Ammon's horn (tissue), 1 donor: ENCODE data around the gene RPS2.
"Not testable (repeated sequence)": the region's sequence is repeated elsewhere in the genome, so short reads cannot be mapped to it uniquely, and the experiment has no call there.

ENCODE experiments used
- DNase-seq: peaks from one replicate; pipeline ENCODE4 v3.0.0-alpha.2; 2016; ENCODE audit warnings: low spot score

The RPS2 gene

DNA sequence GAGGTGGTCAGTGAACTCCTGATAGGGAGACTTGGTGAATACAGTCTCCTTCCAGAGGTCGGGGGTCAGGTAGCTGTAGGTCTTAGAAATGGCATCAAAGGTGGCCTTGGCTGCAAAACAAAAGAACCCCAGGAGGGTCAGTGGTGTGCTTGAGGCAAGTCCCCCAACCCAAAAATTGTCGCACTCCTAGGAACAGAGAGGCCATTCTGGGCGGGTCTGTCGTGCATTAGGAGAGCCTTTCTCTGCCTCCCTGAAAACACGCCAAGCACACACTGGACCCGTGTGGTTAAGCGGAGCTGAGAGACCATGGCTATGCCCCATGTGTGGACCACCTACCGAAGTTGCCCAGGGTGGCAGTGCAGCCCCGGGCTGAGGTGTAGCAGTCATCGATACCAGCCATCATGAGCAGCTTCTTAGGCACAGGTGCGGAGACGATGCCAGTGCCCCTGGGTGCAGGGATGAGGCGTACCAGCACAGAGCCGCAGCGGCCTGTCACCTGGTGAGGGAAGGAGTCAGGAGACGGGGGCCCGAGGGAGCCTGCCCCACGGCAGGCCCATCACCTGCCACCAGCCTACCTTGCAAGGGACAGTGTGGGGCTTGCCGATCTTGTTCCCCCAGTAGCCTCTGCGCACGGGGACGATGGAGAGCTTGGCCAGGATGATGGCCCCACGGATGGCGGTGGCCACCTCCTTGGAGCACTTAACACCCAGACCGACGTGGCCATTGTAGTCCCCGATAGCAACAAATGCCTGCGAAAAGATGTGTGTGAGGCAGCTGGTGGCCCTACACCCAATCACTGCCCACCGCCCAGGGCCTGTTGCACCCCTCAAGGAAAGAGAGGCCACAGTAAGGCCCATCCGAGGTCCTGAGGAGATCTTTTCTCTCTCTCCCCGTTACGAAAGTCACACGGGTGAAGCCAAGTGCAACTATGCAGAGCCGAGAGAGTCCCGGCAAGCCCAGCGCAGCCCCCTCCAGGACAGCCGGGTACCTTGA lies 2.2 kb downstream of the RPS2 start:
- not testable (repeated sequence) for DNase-seq

DNA sequence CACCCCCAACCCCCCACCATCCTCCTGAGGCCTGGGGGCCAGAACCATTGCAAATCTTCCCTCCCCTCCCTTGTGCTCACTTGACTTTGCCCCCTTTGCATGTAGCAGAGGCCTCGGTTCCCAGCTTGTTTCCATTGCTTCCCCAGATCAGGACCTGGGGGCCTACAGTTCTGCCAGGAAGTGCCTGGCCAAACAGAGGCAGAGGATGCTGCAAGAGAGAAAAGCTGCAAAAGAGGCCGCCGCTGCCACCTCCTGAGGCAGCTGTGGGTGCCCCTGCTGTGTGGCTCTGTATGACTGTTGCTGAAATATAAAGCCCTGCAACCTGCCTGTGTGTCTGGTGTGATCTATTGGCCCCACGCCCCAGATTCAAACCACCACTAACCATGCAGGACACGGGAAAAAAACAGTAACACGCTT lies 3.0 kb downstream of the RPS2 start:
- no peak for DNase-seq

DNA sequence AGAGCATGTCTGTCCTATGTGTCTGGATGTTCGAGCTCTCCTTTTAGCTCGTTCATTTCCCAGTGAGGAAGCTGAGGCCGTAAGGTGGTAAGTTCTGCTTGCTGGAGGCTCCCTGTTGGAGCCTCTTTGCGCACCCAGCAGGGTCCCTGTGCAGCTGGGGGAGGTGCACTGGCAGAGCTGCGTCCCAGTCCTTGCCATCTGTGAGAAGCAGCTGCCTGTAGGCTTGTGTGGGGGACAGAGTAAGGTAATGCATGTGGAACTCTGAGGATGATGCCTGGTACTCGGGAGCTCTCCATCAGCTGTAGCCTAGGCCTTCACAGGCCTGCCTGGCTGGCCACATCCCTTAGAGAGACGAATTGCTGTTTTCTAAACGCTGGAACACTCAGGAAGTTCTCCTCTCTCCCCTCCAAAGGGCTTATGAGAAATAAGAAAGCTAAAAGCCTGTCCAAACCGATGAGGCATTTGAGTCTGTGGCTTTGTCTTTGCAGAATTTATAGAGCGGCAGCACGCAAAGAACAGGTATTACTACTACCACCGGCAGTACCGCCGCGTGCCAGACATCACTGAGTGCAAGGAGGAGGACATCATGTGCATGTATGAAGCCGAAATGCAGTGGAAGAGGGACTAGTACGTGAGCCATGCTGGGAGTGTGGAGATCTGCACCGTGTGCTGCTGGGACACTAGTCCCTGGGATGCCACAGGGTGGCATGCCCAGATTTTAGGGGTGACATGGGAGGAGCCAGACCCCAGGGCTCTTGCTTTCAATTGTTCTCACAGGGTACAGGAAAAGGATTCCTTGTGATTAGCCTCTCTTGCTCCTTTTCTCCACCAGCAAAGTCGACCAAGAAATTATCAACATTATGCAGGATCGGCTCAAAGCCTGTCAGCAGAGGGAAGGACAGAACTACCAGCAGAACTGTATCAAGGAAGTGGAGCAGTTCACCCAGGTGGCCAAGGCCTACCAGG lies 3.7 kb downstream of the RPS2 start:
- DNase-seq: no peak

DNA sequence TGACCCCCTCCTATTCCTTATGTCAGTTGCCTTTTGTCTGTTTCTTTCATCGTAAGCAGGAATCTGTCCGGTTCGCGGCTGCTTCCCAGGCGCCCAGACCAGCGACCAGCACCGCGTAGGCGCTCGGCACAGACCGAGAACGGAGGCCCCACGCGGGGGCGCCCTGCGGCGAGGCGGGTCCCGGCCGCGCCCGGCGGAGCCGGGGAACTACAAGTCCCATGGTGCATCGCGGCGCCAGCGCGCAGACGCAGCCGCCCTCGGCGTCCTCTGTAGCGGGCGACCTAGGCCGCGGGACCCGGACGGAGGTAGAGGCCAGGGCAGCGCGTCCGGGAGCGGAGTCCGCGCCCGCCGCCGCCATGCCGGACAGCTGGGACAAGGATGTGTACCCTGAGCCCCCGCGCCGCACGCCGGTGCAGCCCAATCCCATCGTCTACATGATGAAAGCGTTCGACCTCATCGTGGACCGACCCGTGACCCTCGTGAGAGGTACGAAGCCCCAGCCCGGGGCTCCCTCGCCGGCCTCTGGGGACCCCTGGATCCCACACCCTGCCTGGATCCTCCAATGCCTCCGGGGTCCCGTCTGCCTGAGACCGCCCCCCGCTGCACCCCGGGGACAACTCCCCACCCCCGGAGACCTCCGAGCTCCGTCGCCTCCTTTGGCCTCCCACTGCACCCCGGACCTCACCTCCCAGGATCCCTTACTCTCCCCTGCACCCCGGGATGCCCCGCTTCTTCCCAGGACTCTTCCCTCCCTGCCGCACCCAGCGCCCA lies 5.2 kb downstream of the RPS2 start, which contains the start of gene NDUFB10:
NDUFB10 (plus strand) TSS at position 270 of the 771 bp plus-strand sequence; CDS start at position 357, 87 bp downstream.
- DNase-seq: peak; percentile 88

DNA sequence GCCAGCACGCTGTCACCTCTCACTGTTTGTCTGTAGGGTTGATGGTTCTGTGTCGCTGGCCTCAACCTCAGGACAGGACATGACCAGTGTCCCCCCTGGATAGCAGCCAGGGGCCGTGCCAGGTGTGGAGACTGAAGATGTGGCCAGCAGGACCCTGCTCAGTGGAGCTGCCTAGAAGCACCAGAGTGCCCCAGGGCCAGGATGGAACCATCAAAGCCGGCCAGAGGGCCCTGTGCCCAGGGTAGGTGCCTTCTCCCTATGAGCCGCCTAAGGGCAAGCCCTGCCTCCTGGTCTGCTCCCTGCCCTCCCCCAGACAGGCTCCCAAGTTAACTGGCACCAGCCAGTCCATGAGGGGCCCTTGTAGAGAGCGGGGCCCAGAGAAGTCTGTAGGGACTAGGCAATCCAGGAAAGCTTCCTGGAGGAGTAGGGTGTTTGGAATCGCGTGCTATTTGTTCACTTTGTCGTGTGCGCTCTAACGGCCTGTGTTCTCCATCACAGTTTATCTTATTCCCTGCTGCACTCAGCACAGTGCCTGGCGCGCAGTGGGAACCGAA lies 5.8 kb downstream of the RPS2 start:
- DNase-seq: no peak

DNA sequence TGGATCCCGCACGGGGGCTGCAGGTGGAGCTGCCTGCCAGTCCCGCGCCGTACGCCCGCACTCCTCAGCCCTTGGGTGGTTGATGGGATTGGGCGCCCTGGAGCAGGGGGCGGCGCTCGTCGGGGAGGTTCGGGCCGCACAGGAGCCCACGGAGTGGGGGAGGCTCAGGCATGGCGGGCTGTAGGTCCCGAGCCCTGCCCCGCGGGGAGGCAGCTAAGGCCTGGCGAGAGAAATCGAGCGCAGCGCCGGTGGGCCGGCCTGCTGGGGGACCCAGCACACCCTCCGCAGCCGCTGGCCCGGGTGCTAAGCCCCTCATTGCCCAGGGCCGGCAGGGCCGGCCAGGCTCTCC lies 6.5 kb downstream of the RPS2 start:
- not testable (repeated sequence) for DNase-seq

DNA sequence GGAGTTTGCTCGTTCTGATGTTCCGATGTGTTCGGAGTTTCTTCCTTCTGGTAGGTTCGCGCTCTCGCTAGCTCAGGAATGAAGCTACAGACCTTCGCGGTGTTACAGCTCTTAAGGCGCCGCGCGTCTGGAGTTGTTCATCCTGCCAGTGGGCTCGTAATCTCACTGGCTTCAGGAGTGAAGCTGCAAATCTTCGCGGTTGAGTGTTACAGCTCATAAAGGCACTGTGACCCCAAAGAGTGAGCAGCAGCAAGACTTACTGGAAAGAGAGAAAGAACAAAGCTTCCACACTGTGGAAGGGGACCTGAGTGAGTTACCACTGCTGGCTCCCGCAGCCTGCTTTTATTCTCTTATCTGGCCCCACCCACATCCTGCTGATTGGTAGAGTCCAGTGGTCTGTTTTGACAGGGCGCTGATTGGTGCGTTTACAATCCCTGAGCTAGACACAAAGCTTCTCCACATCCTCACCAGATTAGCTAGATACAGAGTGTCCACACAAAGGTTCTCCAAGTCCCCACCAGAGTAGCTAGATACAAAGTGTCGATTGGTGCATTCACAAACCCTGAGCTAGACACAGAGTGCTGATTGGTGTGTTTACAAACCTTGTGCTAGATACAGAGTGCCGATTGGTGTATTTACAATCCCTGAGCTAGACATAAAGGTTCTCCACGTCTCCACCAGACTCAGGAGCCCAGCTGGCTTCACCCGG lies 7.0 kb downstream of the RPS2 start:
- DNase-seq: not testable (repeated sequence)

DNA sequence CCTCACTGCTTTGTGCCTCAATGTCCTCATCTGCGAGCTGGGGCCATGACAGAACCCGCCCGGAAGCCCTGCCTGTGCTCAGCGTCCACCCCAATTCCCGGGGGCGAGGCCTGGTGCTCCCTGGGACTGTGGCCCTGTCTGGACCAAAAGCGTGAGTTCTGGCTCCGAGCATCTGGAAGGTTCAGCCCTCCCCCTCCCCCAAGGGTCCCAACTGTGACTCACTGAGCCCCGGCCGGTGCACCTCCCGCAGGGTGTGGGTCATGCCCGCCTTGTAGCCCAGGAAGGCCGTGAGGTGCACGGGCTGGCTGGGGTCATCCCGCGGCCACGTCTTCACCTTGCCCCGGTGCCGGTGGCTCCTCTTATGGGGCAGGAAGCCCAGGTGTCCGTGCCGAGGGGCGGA lies 10.9 kb downstream of the RPS2 start:
- DNase-seq: no peak

DNA sequence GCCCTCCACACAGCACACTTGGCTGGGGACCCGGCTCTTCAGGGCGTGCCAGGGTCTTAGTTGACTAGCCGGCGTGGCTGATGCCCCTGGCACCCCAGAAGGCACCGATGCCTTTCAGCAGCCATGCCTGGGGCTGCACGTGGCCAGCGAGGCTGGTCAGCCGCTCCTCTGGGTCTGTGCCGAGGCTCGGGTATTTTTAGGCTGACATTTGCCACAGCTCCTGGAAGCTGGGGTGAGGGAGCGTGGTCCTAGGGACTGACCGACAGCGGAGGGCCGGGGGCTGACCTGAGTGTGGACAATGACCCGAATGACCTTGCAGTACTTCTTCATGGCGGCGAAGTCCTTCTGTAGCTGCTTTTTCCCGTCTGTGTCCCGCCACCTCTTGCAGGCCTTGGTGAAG lies 14.1 kb downstream of the RPS2 start:
- no peak for DNase-seq

DNA sequence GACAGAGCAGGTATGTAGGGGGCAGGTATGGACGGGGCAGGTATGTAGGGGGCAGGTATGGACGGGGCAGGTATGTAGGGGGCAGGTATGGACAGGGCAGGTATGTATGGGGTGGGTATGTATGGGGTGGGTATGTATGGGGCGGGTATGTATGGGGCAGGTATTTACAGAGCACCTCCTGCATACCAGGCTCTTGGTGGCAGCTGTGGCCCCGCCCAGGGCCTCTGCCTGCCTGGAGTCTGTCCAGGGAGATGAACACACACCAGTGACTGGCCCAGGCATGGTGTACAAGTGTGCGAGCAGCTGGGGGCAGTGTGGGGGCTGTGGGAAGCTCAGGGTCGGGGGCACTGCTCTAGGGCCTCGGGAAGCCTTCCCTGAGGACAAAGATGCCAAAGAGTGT lies 14.6 kb downstream of the RPS2 start:
- DNase-seq: no peak

DNA sequence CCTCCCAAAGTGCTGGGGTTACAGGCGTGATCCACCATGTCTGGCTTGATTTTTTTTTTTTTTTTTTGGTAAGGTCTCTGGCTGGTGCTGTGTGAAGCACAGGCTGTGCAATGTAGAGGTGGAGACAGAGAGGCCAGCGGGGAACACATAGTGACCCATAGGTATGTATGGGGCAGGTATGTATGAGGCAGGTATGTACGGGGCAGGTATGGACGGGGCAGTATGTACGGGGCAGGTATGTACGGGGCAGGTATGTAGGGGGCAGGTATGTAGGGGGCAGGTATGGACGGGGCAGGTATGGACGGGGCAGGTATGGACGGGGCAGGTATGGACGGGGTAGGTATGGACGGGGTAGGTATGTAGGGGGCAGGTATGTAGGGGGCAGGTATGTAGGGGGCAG lies 15.1 kb downstream of the RPS2 start:
- DNase-seq: no peak

DNA sequence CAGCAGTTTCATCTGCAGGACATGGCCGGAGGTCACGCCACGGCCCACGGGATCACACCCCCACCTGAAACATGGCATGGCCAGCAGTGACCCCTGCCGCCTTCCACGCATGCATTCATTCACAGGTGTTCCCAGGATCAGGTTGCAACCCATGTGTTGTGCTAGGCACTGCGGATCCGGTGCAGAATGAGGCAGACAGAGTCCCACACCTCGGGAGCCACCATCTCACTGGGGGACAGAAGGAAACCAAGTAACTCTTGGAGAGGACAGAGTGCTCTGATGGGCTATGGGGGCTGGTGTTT lies 17.3 kb downstream of the RPS2 start:
- no peak for DNase-seq

DNA sequence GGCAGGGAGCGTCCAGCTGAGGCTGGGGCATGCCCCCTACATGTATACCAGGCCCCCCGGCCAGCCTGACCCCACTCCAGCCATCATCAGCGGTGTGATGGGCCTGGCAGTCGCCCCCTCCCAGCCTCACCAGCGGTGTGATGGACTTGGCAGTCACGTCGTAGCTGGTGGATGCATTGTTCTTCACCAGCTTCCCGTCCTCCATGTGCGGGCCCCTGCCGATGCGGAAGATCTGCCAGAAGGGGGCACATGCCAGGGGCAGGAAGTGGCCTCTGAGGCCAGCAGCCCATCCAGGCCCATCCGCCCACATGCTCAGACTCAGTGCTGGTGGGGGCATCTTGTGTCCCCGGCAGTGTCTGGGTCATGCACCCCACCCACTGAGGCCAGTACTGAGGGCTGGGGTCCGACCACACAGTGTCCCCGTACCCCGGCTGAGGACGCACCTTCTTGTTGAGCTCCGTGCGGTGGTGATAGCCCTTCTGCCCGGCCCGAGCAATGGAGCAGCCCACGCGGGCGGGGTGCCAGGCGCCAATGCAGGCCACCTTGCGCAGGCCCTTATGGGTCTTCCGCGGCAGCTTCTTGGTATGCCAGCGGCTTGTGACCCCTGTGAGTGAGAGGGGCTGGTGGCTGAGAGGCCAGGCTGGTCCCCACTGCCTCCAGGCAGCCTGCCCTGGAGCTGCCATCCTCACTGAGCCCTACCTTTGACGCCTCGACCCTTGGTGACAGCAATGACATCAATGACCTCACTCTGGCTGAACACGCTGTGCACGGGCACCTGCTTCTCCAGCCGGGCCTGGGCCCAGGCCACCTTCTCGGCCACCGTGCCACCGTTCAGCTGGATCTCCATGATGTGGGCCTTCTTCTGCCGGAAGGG lies 17.9 kb downstream of the RPS2 start:
- no peak for DNase-seq

DNA sequence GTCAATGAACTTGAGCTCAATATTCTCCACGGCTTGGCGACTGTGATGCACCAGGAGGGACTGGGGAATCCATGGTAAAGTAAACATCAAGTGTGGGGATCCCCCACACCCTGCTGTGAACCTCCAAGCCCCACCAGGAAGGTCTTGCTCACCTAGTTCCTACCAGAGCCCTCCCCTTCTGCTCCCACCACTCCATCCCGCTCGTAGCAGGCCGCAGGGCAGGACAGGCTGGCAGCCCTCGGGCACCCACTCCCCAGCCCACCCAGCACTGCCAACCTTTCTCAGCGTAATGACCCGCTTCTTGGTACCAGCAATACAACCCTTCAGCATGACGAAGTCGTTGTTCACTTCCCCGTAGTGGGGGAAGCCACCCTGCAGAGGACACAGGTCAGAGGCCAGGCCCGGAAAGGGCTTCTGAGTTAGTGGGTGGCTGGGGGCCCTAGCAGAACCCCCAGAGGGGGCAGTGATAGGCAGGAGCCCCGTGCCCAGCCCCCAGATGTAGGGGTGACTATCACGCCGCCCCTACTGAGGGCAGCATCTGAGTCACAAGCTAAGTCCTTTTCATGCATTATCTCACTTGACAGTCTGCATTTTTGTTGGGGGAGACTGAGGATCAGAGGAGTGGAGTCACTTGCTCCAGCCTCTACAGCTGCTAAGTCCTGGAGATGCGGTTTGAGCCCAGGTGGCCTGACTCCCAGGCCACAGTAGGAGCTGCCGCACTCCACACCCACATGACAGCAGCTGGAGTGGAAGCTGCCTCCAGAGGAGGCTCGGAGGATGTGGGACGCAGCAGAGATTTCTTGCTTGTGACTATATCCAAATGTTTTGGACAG lies 18.9 kb downstream of the RPS2 start:
- no peak for DNase-seq

DNA sequence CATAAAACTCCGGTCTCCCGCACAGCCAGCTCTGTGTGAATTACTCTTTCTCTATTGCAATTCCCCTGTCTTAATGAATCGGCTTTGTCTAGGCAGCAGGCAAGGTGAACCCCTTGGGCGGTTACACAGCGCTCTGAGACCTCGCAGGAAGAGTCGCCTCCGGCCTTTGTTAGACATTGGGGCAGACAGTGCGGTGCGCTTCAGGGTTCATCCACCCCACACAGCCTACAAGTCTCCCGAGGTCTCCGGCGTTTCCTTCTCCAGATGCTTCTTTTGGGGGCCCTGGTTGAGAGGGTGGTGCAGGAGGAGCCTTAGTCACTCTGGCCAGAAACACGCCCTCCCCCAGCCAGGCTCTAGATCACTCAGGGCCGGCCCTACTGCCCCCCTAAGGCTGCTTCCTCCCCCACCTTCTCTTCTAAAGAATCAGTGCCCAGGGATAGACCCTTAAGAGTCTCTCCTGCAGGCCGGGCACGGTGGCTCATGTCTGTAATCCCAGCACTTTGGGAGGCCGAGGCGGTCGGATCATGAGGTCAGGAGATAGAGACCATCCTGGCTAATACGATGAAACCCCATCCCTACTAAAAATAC lies 19.9 kb downstream of the RPS2 start:
- DNase-seq: no peak

DNA sequence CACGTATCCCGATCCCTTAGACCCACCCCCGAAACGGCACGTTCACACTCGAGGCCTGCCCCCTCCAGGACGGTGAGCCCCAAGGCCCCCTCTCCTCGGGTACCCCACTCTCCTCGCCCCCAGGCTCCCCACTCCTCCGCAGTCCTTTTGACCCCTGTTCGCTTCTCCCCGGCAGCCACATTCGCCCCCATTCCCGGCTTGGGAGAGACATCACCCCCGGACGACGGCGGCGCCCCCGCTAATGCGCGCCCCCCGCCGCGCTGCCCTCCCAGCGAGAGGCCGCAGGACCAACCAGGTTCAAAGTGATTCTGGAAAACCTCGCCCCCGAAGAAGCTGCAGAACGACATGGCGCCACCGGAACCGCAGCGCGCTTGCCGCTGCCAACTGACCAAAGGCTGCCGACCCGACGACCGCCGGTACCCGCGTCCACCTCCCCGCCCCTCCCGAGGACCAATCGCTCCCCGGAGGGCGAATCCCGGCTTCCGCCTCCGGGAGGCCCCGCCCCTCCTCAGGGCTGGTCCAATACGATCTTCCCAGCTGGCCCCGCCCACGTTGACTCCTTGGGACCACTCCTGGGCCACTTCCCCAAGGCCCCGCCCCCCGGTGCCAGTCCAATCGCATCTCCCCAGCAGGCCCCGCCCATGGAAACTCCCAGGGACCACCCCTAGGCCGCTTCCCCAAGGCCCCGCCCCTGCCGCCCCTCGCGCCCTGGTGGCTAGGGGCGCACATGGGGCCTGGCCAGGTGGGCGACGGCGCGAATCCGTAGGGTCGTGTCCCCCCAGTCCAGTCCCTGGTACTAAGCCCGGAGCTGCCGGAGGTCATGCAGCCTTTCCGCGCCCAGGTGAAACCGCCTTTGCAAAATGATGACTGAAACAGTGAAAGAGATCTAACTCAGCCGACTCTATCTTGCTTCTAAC lies 21.6 kb downstream of the RPS2 start, which contains the start of gene MSRB1:
MSRB1 (minus strand) TSS at position 390 of the 917 bp plus-strand sequence; CDS start at position 347, 43 bp downstream.
- DNase-seq: peak; percentile 99

DNA sequence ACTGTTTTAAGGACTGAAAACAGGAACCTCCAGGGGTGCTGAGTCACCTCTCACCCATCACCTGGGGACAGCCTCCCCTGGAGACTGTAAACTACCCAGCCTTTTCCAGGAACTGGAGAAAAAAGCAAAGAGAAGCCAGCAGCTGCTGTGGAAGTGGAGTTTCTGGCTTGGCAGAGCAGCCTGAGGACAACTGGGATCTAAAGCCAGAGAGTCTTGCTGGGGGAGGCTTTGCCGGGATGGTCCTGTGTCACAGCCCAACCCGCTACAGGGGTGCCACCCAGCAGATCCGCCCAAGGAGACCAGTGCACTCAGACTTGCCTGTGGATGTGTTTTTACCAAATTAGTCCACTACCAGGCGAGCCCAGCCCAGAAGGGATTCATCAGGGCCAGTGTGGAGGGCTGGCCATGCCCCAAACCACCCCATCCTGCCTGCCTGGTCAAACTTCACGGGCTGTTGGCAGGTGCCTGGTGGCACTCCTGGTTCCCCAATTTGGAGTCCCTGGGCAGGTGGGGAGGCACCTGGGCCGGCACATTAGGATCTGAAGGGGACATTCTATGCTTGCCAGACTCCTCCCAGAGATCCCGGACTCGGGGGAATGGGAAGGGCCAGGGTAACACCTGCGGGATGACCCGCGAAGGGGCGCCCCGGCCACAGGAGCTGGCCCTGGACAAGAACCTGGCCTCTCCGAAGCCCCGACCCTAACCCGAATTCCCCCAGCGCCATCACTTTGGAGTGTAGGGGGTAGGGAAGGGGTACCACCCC lies 22.4 kb downstream of the RPS2 start:
- DNase-seq: no peak
